SKM-1 (cell line): ENCODE measurements around the gene NTNG1.

Experiments used
- DNase-seq: peaks from one replicate; lab custom pipeline; 2025; ENCODE audit not compliant: unreplicated experiment; lab: John Stamatoyannopoulos, UW

Gene NTNG1

GRCh38 chr1:107326824-107327445 lies 186.1 kb downstream of the NTNG1 start:
- DNase-seq, result no peak

GRCh38 chr1:107327446-107327845 lies 186.6 kb downstream of the NTNG1 start:
- DNase-seq, result no peak

GRCh38 chr1:107328087-107328486 lies 187.2 kb downstream of the NTNG1 start:
- DNase-seq, result no peak

GRCh38 chr1:107339775-107340174 lies 198.9 kb downstream of the NTNG1 start:
- no peak for DNase-seq

- DNase-seq, result no peak
Measured at GRCh38 chr1:107342316-107342715, 201.5 kb downstream of the NTNG1 start.

GRCh38 chr1:107342768-107343167 lies 201.9 kb downstream of the NTNG1 start:
- DNase-seq, result no peak

- no peak for DNase-seq
Measured at GRCh38 chr1:107343601-107344000, 202.8 kb downstream of the NTNG1 start.

- no peak for DNase-seq
Measured at GRCh38 chr1:107344268-107344760, 203.5 kb downstream of the NTNG1 start.

GRCh38 chr1:107344836-107345235 lies 204.0 kb downstream of the NTNG1 start:
- no peak for DNase-seq

- no peak for DNase-seq
Measured at GRCh38 chr1:107352850-107353249, 212.0 kb downstream of the NTNG1 start.

GRCh38 chr1:107357376-107357775 lies 216.5 kb downstream of the NTNG1 start:
- no peak for DNase-seq

GRCh38 chr1:107358619-107359327 lies 217.9 kb downstream of the NTNG1 start:
- DNase-seq, result no peak

- DNase-seq, result no peak
Measured at GRCh38 chr1:107359472-107360241, 218.8 kb downstream of the NTNG1 start.

- no peak for DNase-seq
Measured at GRCh38 chr1:107362468-107363140, 221.8 kb downstream of the NTNG1 start.

- no peak for DNase-seq
Measured at GRCh38 chr1:107363154-107363553, 222.3 kb downstream of the NTNG1 start.

GRCh38 chr1:107365527-107366240 lies 224.8 kb downstream of the NTNG1 start:
- DNase-seq, result no peak

- DNase-seq, result no peak
Measured at GRCh38 chr1:107378426-107378825, 237.6 kb downstream of the NTNG1 start.

- no peak for DNase-seq
Measured at GRCh38 chr1:107378866-107379265, 238.0 kb downstream of the NTNG1 start.

- DNase-seq, result no peak
Measured at GRCh38 chr1:107379826-107380225, 239.0 kb downstream of the NTNG1 start.
